GM23338 (cell line): ENCODE measurements around the gene GLI1.

ENCODE experiments used
- CREB1 ChIP-seq: fragments of 250-450 bp; sonication (Bioruptor Pico); IDR thresholded peaks from 2 replicates; pipeline ENCODE4 v1.5.0; 2020; ENCODE audit warnings: low read depth, mild to moderate bottlenecking, moderate library complexity
- CTCF ChIP-seq, 2 experiments: fragments of 200-600 bp in 1 of 2; sonication (generic) in 1 of 2; conservative IDR thresholded peaks; 2 replicates each; pipeline versions ENCODE4 v1.5.1 to v1.6.1; 2016 to 2017; ENCODE audit warnings: antibody characterized with exemption in 2 of 2, low read depth in 2 of 2, mild to moderate bottlenecking in 2 of 2, moderate library complexity in 1 of 2
- EZH2 ChIP-seq: fragments of 200-600 bp; sonication (generic); IDR thresholded peaks from one replicate; pipeline ENCODE4 v1.8.0; 2017; ENCODE audit warnings: antibody characterized with exemption, mild to moderate bottlenecking, low read depth; ENCODE audit not compliant: unreplicated experiment
- EZH2phosphoT487 ChIP-seq: fragments of 200-600 bp; sonication (generic); IDR thresholded peaks from one replicate; pipeline ENCODE4 v1.8.1; 2018; ENCODE audit warnings: antibody characterized with exemption; ENCODE audit not compliant: unreplicated experiment
- POLR2AphosphoS5 ChIP-seq: IDR thresholded peaks from 2 replicates; pipeline ENCODE4 v1.6.1; 2016; ENCODE audit warnings: antibody characterized with exemption, low read depth
- REST ChIP-seq: IDR thresholded peaks from one replicate; pipeline ENCODE4 v1.6.1; 2018; ENCODE audit warnings: antibody characterized with exemption; ENCODE audit not compliant: unreplicated experiment

DNA sequence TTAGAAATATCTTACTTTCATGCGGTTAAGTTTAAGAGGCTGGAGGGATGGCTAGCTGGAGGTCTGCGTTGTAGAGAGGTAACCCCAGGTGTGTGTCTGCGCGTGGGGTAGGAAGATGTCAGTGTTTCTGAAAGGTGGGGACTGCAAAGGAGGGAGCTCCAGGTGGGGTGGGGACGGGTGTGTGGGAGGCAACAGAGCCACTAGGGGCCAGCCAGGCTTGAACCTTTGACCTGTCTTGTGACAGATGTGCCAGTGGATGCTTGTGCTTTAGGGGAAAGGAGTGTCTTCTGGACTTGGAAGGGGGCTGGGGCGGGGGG, 841 bp downstream of the GLI1 start:
- TF ChIP-seq CTCF (conservative IDR thresholded peaks at IDR 0.05; ENCODE audit: low read depth in 2 of 2) (no peak), EZH2 (no peak), REST (no peak), EZH2phosphoT487 (no peak), POLR2AphosphoS5 (no peak), CREB1 (CRISPR knock-in tag) (no peak)
